ENCODE results near the gene RMI1. TPM values are rescaled to one million over a fixed set of nuclear protein-coding genes. Genes with fewer than 3 reads are reported as not detected.
"Not testable (repeated sequence)": the region's sequence is repeated elsewhere in the genome, so short reads cannot be mapped to it uniquely, and the experiment has no call there.

The RMI1 gene
- total and polyA plus RNA-seq, 2 donors: 5.8 to 7.9 TPM

DNA sequence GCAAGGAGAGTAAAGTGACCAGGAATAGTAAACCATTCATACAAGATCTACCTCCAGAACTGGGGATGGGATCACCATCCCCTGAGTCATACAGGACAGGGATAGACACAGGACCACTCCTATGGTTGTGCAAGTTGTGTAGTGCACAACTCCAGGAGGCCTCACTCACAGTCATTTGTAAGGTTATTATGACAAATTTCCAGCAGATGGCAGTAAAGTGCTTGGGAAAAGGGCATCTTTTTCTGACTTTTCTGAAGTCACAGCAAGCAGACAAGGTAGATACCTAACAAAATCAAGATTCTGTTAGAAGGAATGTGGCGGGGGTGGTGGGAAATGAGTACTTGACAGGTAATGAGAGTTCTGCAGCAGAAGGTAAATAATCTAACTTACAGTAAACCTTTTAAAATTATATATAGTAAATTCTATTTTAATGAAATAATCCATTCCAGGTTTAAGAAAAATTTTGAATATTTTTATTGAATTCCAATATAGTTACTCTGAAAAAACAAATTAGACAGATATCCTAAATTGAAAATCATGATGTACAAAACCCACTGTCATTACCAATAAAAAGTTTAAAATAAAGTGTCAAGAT lies 42.6 kb upstream of the RMI1 start:
- H3K36me3 ChIP-seq (ENCODE audit: control insufficient read depth in 2 of 2, insufficient read depth in 2 of 2, low read length in 1 of 2): peaks cover 15 to 27% of the 10 kb centered on the region in 2 donors
- DNase-seq (ENCODE audit: low read depth in 6 of 9, low spot score in 9 of 9): peak in 8 of 9 donors; percentile 33 to 85 (median 68)

DNA sequence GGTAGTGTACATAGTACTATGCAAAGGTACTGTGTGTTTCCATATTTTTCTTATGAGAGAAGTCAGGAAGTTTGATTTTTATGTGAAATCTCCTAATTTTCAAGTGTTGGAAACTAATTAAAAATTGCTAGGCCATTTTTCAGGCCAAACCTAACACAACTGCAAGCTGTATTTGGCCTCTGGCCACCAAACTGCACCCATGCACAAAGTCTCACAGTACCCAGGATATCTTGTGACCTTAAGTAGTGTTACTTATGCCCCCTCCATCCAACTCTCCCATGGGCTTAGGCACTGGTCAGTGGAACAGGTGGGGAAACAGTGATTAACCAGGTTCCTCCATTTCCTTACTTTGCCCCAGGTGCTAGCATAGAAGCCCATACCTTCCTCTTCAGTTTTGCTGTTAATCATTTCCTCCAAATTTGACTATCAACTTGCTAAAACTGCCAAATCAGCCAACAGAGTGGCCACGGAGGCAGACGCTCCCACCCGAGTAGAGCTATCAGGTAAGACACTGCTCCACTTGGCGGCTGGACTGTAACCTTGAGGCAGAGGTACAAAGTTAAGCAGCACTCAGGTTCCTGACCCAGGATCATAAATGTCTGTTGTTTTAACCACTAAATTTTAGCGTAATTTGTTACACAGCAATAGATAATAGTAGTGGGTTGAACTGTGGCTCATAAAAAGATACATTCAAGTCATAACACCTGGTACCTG lies 39.9 kb upstream of the RMI1 start:
- Histone ChIP-seq H3K4me3 (ENCODE audit: low read length in 2 of 2) (no peak overlapping the region), H3K27ac (ENCODE audit: low read depth in 1 of 2, low read length in 1 of 2) (no peak overlapping the region), H3K4me1 (ENCODE audit: control insufficient read depth in 2 of 2, insufficient read depth in 2 of 2, low read length in 2 of 2) (no peaks in the 10 kb centered on the region), H3K9me3 (ENCODE audit: control insufficient read depth in 2 of 2, insufficient read depth in 1 of 2, low read length in 1 of 2) (no peaks in the 10 kb centered on the region), H3K27me3 (ENCODE audit: control insufficient read depth in 2 of 2, insufficient read depth in 1 of 2, low read length in 1 of 2) (no peaks in the 10 kb centered on the region), H3K36me3 (ENCODE audit: control insufficient read depth in 2 of 2, insufficient read depth in 2 of 2, low read length in 1 of 2) (peaks cover 15 to 27% of the 10 kb centered on the region in 2 donors)
- DNase-seq (ENCODE audit: low read depth in 6 of 9, low spot score in 9 of 9): no peak
- WGBS: 96% methylated on average over 5 of the region's 5 CpGs

More for the DNA sequence above, 42.6 kb upstream of the RMI1 start:
- Histone ChIP-seq H3K27ac (ENCODE audit: low read depth in 1 of 2, low read length in 1 of 2) (no peak overlapping the region), H3K27me3 (ENCODE audit: control insufficient read depth in 2 of 2, insufficient read depth in 1 of 2, low read length in 1 of 2) (no peaks in the 10 kb centered on the region), H3K4me1 (ENCODE audit: control insufficient read depth in 2 of 2, insufficient read depth in 2 of 2, low read length in 2 of 2) (no peaks in the 10 kb centered on the region), H3K4me3 (ENCODE audit: low read length in 2 of 2) (no peak overlapping the region), H3K9me3 (ENCODE audit: control insufficient read depth in 2 of 2, insufficient read depth in 1 of 2, low read length in 1 of 2) (no peaks in the 10 kb centered on the region)
- WGBS: 79% methylated on average over 1 of the region's 1 CpG

DNA sequence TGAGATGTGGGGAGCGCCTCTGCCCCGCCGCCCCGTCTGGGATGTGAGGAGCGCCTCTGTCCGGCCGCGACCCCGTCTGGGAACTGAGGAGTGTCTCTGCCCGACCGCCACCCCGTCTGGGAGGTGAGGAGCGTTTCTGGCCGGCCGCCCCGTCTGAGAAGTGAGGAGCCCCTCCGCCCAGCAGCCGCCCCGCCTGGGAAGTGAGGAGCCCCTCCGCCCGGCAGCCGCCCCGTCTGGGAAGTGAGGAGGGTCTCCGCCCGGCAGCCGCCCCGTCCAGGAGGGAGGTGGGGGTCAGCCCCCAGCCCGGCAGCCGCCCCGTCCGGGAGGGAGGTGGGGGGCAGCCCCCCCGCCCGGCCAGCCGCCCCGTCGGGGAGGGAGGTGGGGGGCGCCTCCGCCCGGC lies 32.5 kb upstream of the RMI1 start:
- not testable (repeated sequence) for H3K9me3 ChIP-seq (ENCODE audit: control insufficient read depth in 2 of 2, insufficient read depth in 1 of 2, low read length in 1 of 2); H3K4me1 ChIP-seq (ENCODE audit: control insufficient read depth in 2 of 2, insufficient read depth in 2 of 2, low read length in 2 of 2); H3K36me3 ChIP-seq (ENCODE audit: control insufficient read depth in 2 of 2, insufficient read depth in 2 of 2, low read length in 1 of 2); H3K27me3 ChIP-seq (ENCODE audit: control insufficient read depth in 2 of 2, insufficient read depth in 1 of 2, low read length in 1 of 2); H3K4me3 ChIP-seq (ENCODE audit: low read length in 2 of 2); H3K27ac ChIP-seq (ENCODE audit: low read depth in 1 of 2, low read length in 1 of 2); DNase-seq (ENCODE audit: low read depth in 6 of 9, low spot score in 9 of 9)
- 98% methylated on average over 39 of the region's 39 CpGs for WGBS

DNA sequence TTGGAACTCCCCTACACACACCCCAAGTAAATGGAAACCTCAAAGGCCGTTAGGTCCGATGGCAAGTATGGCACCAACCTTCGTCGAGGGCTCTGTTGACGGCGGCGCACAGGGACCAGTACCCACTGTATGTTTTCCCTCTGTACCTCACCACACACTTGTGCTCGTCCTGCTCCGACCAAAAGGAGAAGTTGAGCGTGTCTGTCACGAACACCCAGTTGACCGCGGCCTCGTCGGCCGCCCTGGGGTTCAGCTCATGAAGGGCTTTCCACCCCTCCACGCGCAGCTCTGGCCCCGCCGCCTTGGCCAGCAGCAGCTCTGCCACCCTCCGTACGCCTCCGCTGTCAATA lies 24.5 kb upstream of the RMI1 start:
- H3K27ac ChIP-seq (ENCODE audit: low read depth in 1 of 2, low read length in 1 of 2): peak overlapping the region; percentile 65 to 91
- no peaks in the 10 kb centered on the region for H3K9me3 ChIP-seq (ENCODE audit: control insufficient read depth in 2 of 2, insufficient read depth in 1 of 2, low read length in 1 of 2)
- no peaks in the 10 kb centered on the region for H3K27me3 ChIP-seq (ENCODE audit: control insufficient read depth in 2 of 2, insufficient read depth in 1 of 2, low read length in 1 of 2)
- H3K36me3 ChIP-seq (ENCODE audit: control insufficient read depth in 2 of 2, insufficient read depth in 2 of 2, low read length in 1 of 2): peaks cover 0 to 2% of the 10 kb centered on the region in 2 donors
- H3K4me1 ChIP-seq (ENCODE audit: control insufficient read depth in 2 of 2, insufficient read depth in 2 of 2, low read length in 2 of 2): peaks cover 8 to 11% of the 10 kb centered on the region in 2 donors
- WGBS: 2% methylated on average over 23 of the region's 23 CpGs
- peak overlapping the region; percentile 95 to 96 for H3K4me3 ChIP-seq (ENCODE audit: low read length in 2 of 2)
- peak in 6 of 9 donors; percentile 16 to 57 (median 28) for DNase-seq (ENCODE audit: low read depth in 6 of 9, low spot score in 9 of 9)

DNA sequence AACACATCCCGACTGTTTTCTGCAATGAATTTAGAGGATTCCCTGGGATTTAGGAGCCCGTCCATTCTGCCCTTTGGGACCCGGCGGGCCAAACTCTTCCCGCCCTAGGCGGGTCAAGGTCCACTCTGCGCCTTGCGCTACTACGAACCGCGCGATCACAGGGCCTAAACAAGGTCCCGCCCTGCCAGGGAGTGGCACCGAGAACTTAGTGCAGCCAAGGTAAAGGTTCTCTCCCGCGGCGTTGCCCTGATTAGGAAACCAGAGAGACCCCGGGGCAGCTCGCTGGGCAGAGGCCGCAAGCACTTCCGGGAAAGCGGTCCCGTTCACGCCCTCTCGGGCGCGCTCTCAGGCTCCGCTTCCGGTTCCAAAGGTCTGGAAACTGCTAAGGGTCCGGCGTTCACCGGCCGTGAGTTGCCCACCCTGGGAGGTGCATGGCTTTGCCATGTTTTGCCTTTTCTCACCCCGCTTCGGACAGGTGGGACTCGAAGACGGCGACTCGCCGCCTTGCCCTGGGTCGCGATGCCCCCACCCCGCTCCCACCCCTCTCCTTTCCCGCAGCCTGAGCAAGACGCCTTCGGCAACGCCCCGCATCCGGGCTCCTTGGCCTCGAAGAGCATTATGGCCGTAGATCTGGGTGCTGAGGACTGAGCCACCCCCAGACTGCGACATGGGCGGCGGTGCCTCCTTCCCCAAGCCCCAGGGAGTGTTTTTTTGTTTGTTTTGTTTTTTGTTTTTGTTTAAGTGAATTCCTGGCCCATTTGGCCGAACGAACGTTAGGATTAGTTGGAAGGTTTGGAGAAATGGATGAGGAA lies 24.0 kb upstream of the RMI1 start:
- WGBS: 7% methylated on average over 57 of the region's 57 CpGs
- DNase-seq (ENCODE audit: low read depth in 6 of 9, low spot score in 9 of 9): peak in 8 of 9 donors; percentile 43 to 78 (median 52)

DNA sequence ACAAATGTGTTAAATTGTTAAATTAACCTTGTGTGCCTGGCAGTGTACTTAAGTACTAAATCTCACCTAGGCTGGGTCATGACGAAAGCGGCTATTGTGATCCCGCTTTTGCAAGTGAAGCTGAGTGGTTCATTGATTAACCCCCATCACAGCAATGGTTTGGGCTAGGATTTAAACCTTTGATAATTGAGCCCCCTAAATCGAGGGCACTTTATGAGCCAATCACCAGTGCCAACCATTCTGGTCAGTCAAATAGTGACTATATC lies 23.4 kb upstream of the RMI1 start:
- WGBS: 93% methylated on average over 4 of the region's 4 CpGs

More for the DNA sequence above, 24.0 kb upstream of the RMI1 start:
- Histone ChIP-seq H3K36me3 (ENCODE audit: control insufficient read depth in 2 of 2, insufficient read depth in 2 of 2, low read length in 1 of 2) (peaks cover 0 to 2% of the 10 kb centered on the region in 2 donors), H3K4me1 (ENCODE audit: control insufficient read depth in 2 of 2, insufficient read depth in 2 of 2, low read length in 2 of 2) (peaks cover 8 to 11% of the 10 kb centered on the region in 2 donors), H3K27me3 (ENCODE audit: control insufficient read depth in 2 of 2, insufficient read depth in 1 of 2, low read length in 1 of 2) (no peaks in the 10 kb centered on the region), H3K4me3 (ENCODE audit: low read length in 2 of 2) (peak overlapping the region; percentile 95 to 96), H3K9me3 (ENCODE audit: control insufficient read depth in 2 of 2, insufficient read depth in 1 of 2, low read length in 1 of 2) (no peaks in the 10 kb centered on the region), H3K27ac (ENCODE audit: low read depth in 1 of 2, low read length in 1 of 2) (peak overlapping the region; percentile 65 to 91)

DNA sequence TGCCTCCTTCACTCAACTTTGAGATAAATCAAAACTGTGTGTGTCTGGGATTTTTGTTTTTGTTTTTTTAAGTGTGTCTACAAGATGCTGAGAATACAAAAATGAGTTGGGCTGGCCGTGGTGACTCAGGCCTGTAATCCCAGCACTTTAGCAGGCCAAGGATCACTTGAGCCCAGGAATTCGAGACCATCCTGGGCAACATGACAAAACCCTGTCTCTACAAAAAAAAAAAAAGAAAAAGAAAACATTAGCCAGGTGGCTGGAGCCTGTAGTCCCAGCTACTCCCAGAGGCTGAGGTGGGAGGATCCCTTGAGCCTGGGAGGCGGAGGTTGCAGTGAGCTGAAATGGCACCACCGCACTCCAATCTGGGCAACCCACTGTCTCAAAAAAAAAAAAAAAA lies 21.5 kb upstream of the RMI1 start:
- Histone ChIP-seq H3K9me3 (ENCODE audit: control insufficient read depth in 2 of 2, insufficient read depth in 1 of 2, low read length in 1 of 2) (no peaks in the 10 kb centered on the region), H3K4me1 (ENCODE audit: control insufficient read depth in 2 of 2, insufficient read depth in 2 of 2, low read length in 2 of 2) (peaks cover 8 to 11% of the 10 kb centered on the region in 2 donors), H3K4me3 (ENCODE audit: low read length in 2 of 2) (no peak overlapping the region), H3K27ac (ENCODE audit: low read depth in 1 of 2, low read length in 1 of 2) (no peak overlapping the region), H3K27me3 (ENCODE audit: control insufficient read depth in 2 of 2, insufficient read depth in 1 of 2, low read length in 1 of 2) (no peaks in the 10 kb centered on the region), H3K36me3 (ENCODE audit: control insufficient read depth in 2 of 2, insufficient read depth in 2 of 2, low read length in 1 of 2) (no peaks in the 10 kb centered on the region)
- WGBS: 94% methylated on average over 4 of the region's 4 CpGs
- DNase-seq (ENCODE audit: low read depth in 6 of 9, low spot score in 9 of 9): no peak

More for the DNA sequence above, 23.4 kb upstream of the RMI1 start:
- no peak for DNase-seq (ENCODE audit: low read depth in 6 of 9, low spot score in 9 of 9)
- Histone ChIP-seq H3K9me3 (ENCODE audit: control insufficient read depth in 2 of 2, insufficient read depth in 1 of 2, low read length in 1 of 2) (no peaks in the 10 kb centered on the region), H3K36me3 (ENCODE audit: control insufficient read depth in 2 of 2, insufficient read depth in 2 of 2, low read length in 1 of 2) (no peaks in the 10 kb centered on the region), H3K4me3 (ENCODE audit: low read length in 2 of 2) (peak overlapping the region; percentile 95 to 96), H3K4me1 (ENCODE audit: control insufficient read depth in 2 of 2, insufficient read depth in 2 of 2, low read length in 2 of 2) (peaks cover 8 to 11% of the 10 kb centered on the region in 2 donors), H3K27me3 (ENCODE audit: control insufficient read depth in 2 of 2, insufficient read depth in 1 of 2, low read length in 1 of 2) (no peaks in the 10 kb centered on the region), H3K27ac (ENCODE audit: low read depth in 1 of 2, low read length in 1 of 2) (no peak overlapping the region)

DNA sequence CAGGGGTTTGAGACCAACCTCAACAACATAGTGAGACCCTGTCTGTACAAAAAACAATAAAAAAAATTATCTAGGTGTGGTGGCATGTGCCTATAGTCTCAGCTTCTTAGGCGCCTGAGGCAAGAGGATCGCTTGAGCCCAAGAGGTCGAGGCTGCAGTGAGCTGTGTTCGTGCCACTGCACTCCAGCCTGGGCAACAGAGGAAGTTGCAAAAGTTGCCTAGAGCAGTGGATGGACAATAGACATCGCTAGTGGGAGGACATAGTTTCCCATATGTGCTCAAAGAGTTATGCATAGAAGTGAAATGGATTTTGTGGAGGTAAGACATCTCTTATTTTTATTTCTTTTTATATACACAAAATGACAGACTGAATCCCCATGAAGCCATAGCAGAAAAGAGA lies 19.6 kb upstream of the RMI1 start:
- Histone ChIP-seq H3K36me3 (ENCODE audit: control insufficient read depth in 2 of 2, insufficient read depth in 2 of 2, low read length in 1 of 2) (no peaks in the 10 kb centered on the region), H3K4me1 (ENCODE audit: control insufficient read depth in 2 of 2, insufficient read depth in 2 of 2, low read length in 2 of 2) (peaks cover 4 to 7% of the 10 kb centered on the region in 2 donors), H3K4me3 (ENCODE audit: low read length in 2 of 2) (no peak overlapping the region), H3K9me3 (ENCODE audit: control insufficient read depth in 2 of 2, insufficient read depth in 1 of 2, low read length in 1 of 2) (no peaks in the 10 kb centered on the region), H3K27ac (ENCODE audit: low read depth in 1 of 2, low read length in 1 of 2) (no peak overlapping the region), H3K27me3 (ENCODE audit: control insufficient read depth in 2 of 2, insufficient read depth in 1 of 2, low read length in 1 of 2) (no peaks in the 10 kb centered on the region)
- no peak for DNase-seq (ENCODE audit: low read depth in 6 of 9, low spot score in 9 of 9)
- 95% methylated on average over 5 of the region's 5 CpGs for WGBS

DNA sequence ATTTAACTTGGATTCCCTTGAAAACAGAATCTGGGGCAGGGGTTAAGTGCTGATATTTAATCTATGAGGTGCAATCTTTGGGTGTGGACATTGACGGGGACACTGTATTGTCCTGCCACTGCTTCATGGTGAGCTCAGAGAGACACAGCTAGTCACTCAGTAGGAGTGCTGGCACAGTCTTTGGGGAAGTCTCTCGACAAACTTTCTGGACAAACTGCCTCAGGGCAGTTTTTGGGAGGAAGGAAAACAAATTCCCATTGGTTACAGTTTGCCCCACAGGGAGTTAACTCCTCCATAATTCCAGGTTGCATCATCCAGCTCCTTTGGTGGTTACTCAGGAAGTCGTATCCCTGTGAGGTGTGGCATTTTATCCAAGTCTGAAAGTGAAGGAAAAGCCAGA lies 18.4 kb upstream of the RMI1 start:
- Histone ChIP-seq H3K27ac (ENCODE audit: low read depth in 1 of 2, low read length in 1 of 2) (no peak overlapping the region), H3K36me3 (ENCODE audit: control insufficient read depth in 2 of 2, insufficient read depth in 2 of 2, low read length in 1 of 2) (peaks cover 0 to 7% of the 10 kb centered on the region in 2 donors), H3K9me3 (ENCODE audit: control insufficient read depth in 2 of 2, insufficient read depth in 1 of 2, low read length in 1 of 2) (no peaks in the 10 kb centered on the region), H3K27me3 (ENCODE audit: control insufficient read depth in 2 of 2, insufficient read depth in 1 of 2, low read length in 1 of 2) (no peaks in the 10 kb centered on the region), H3K4me1 (ENCODE audit: control insufficient read depth in 2 of 2, insufficient read depth in 2 of 2, low read length in 2 of 2) (peaks cover 1 to 2% of the 10 kb centered on the region in 2 donors), H3K4me3 (ENCODE audit: low read length in 2 of 2) (no peak overlapping the region)
- no peak for DNase-seq (ENCODE audit: low read depth in 6 of 9, low spot score in 9 of 9)
- WGBS: 95% methylated on average over 3 of the region's 3 CpGs
